NCI-H1417 (cell line): ENCODE results near the gene ZNF638.

Experiments used
- DNase-seq, 3 experiments: peaks; one replicate each; lab custom pipeline; 2025; lab: John Stamatoyannopoulos, UW

Gene ZNF638

GRCh38 chr2:71472019-71472418, 140.4 kb downstream of the ZNF638 start:
- DNase-seq = no peak

- DNase-seq = no peak
These were observed 141.9 kb downstream of the ZNF638 start for GRCh38 chr2:71473346-71474031.

- no peak for DNase-seq
These were observed 142.6 kb downstream of the ZNF638 start for GRCh38 chr2:71474116-71474743.

GRCh38 chr2:71474744-71475397, 143.3 kb downstream of the ZNF638 start:
- DNase-seq = no peak

- DNase-seq = no peak
These were observed 144.9 kb downstream of the ZNF638 start for GRCh38 chr2:71476495-71476894.

GRCh38 chr2:71477231-71477691, 145.7 kb downstream of the ZNF638 start:
- no peak for DNase-seq

GRCh38 chr2:71478806-71479205, 147.2 kb downstream of the ZNF638 start:
- DNase-seq = no peak

- DNase-seq = no peak
These were observed 147.7 kb downstream of the ZNF638 start for GRCh38 chr2:71479261-71479660.

- no peak for DNase-seq
These were observed 149.5 kb downstream of the ZNF638 start for GRCh38 chr2:71481111-71481510.

- DNase-seq = no peak
These were observed 150.5 kb downstream of the ZNF638 start for GRCh38 chr2:71482055-71482454.

GRCh38 chr2:71483246-71483645, 151.7 kb downstream of the ZNF638 start:
- DNase-seq = no peak

GRCh38 chr2:71484354-71484753, 152.8 kb downstream of the ZNF638 start:
- DNase-seq = no peak
